ENCODE data around the gene C13orf42. TPM values are rescaled to one million over a fixed set of nuclear protein-coding genes. Genes with fewer than 3 reads are reported as not detected.

C13orf42 gene
- polyA plus RNA-seq, 1 donor from 2014 or later, result not detected

GRCh38 chr13:51111997-51112396 lies 923 bp upstream of the C13orf42 start:
- Histone ChIP-seq H3K79me2 (replicated peaks; ENCODE audit: insufficient read depth, low read length) (no peaks in the 10 kb centered on the region), H3K9me3 (ENCODE audit: low read length) (no peaks in the 10 kb centered on the region), H4K20me1 (ENCODE audit: insufficient read depth) (no peaks in the 10 kb centered on the region), H3F3A (ENCODE audit: insufficient read depth, low read length, poor library complexity, severe bottlenecking) (no peaks in the 10 kb centered on the region), H3K9ac (ENCODE audit: low read length) (no peak overlapping the region), H3K36me3 (ENCODE audit: insufficient read depth, low read length) (no peaks in the 10 kb centered on the region), H2AFZ (ENCODE audit: low read depth, low read length) (no peak overlapping the region), H3K4me3 (ENCODE audit: low read length) (no peak overlapping the region), H3K27ac (ENCODE audit: low read length) (no peak overlapping the region), H3K4me2 (ENCODE audit: low read length) (no peak overlapping the region), H3K9me2 (ENCODE audit: insufficient read depth, low read length) (no peaks in the 10 kb centered on the region), H3K27me3 (ENCODE audit: insufficient read depth, low read depth, low read length) (no peaks in the 10 kb centered on the region)
- TF ChIP-seq CTCF (IDR thresholded peaks at IDR 0.05; ENCODE audit: poor library complexity, severe bottlenecking) (no peak), RAD21 (conservative IDR thresholded peaks at IDR 0.05) (no peak), EZH2 (IDR thresholded peaks at IDR 0.05; ENCODE audit: borderline replicate concordance, insufficient read depth, low read length, poor library complexity, severe bottlenecking) (no peak)

- Histone ChIP-seq H3K9me3 (ENCODE audit: low read length) (no peaks in the 10 kb centered on the region), H3K4me3 (ENCODE audit: low read length) (no peak overlapping the region), H3K27me3 (ENCODE audit: insufficient read depth, low read depth, low read length) (no peaks in the 10 kb centered on the region), H4K20me1 (ENCODE audit: insufficient read depth) (no peaks in the 10 kb centered on the region), H3K9ac (ENCODE audit: low read length) (no peak overlapping the region), H3K27ac (ENCODE audit: low read length) (no peak overlapping the region), H2AFZ (ENCODE audit: low read depth, low read length) (no peak overlapping the region), H3K9me2 (ENCODE audit: insufficient read depth, low read length) (no peaks in the 10 kb centered on the region), H3K36me3 (ENCODE audit: insufficient read depth, low read length) (no peaks in the 10 kb centered on the region), H3K79me2 (replicated peaks; ENCODE audit: insufficient read depth, low read length) (no peaks in the 10 kb centered on the region), H3F3A (ENCODE audit: insufficient read depth, low read length, poor library complexity, severe bottlenecking) (no peaks in the 10 kb centered on the region), H3K4me2 (ENCODE audit: low read length) (no peak overlapping the region)
- TF ChIP-seq REST (IDR thresholded peaks at IDR 0.05; ENCODE audit: borderline replicate concordance) (no peak), POLR2AphosphoS5 (IDR thresholded peaks at IDR 0.05) (no peak), EP300 (conservative IDR thresholded peaks at IDR 0.05; ENCODE audit: poor library complexity, severe bottlenecking) (no peak), RAD21 (conservative IDR thresholded peaks at IDR 0.05) (no peak), SMC3 (conservative IDR thresholded peaks at IDR 0.05; ENCODE audit: poor library complexity) (no peak), EZH2 (IDR thresholded peaks at IDR 0.05; ENCODE audit: borderline replicate concordance, insufficient read depth, low read length, poor library complexity, severe bottlenecking) (no peak), CTCF (IDR thresholded peaks at IDR 0.05; ENCODE audit: poor library complexity, severe bottlenecking) (no peak)
These were observed 3.1 kb downstream of the C13orf42 start for GRCh38 chr13:51107996-51108395.
